Kidney tubule cell (primary cell): ENCODE results near the gene APPBP2.
"Not testable (repeated sequence)": the region's sequence is repeated elsewhere in the genome, so short reads cannot be mapped to it uniquely, and the experiment has no call there.

Source experiments
- DNase-seq: peaks from one replicate; pipeline ENCODE4 v3.0.0-alpha.2; 2018; ENCODE audit warnings: low spot score

APPBP2 gene

GRCh38 chr17:60493847-60494321 lies 32.2 kb downstream of the APPBP2 start:
- no peak for DNase-seq

GRCh38 chr17:60491771-60492170 lies 34.3 kb downstream of the APPBP2 start:
- no peak for DNase-seq

- not testable (repeated sequence) for DNase-seq
These were observed 35.4 kb downstream of the APPBP2 start for GRCh38 chr17:60490594-60490993.

GRCh38 chr17:60481604-60482003 lies 44.4 kb downstream of the APPBP2 start:
- DNase-seq, result no peak

GRCh38 chr17:60473788-60474187 lies 52.3 kb downstream of the APPBP2 start:
- DNase-seq, result no peak

GRCh38 chr17:60472449-60472848 lies 53.6 kb downstream of the APPBP2 start:
- no peak for DNase-seq

GRCh38 chr17:60471451-60471850 lies 54.6 kb downstream of the APPBP2 start:
- DNase-seq, result no peak

- DNase-seq, result no peak
These were observed 57.7 kb downstream of the APPBP2 start for GRCh38 chr17:60468371-60468770.

GRCh38 chr17:60464343-60464742 lies 61.7 kb downstream of the APPBP2 start:
- DNase-seq, result no peak

- DNase-seq, result no peak
These were observed 62.7 kb downstream of the APPBP2 start for GRCh38 chr17:60463157-60463835.

- no peak for DNase-seq
These were observed 64.5 kb downstream of the APPBP2 start for GRCh38 chr17:60461584-60461983.

GRCh38 chr17:60457148-60457547 lies 68.9 kb downstream of the APPBP2 start:
- no peak for DNase-seq

- no peak for DNase-seq
These were observed 70.7 kb downstream of the APPBP2 start for GRCh38 chr17:60455378-60455777.

- no peak for DNase-seq
These were observed 74.1 kb downstream of the APPBP2 start for GRCh38 chr17:60451965-60452364.

- DNase-seq, result no peak
These were observed 75.0 kb downstream of the APPBP2 start for GRCh38 chr17:60451071-60451470.

GRCh38 chr17:60447375-60447774 lies 78.7 kb downstream of the APPBP2 start:
- DNase-seq, result no peak

- DNase-seq, result no peak
These were observed 80.9 kb downstream of the APPBP2 start for GRCh38 chr17:60445144-60445543.

- no peak for DNase-seq
These were observed 82.3 kb downstream of the APPBP2 start for GRCh38 chr17:60443713-60444112.

GRCh38 chr17:60442271-60443173 lies 83.5 kb downstream of the APPBP2 start:
- peak; percentile 60 for DNase-seq

- no peak for DNase-seq
These were observed 86.5 kb downstream of the APPBP2 start for GRCh38 chr17:60439501-60439900.

GRCh38 chr17:60436676-60437075 lies 89.4 kb downstream of the APPBP2 start:
- DNase-seq, result no peak

- peak; percentile 81 for DNase-seq
These were observed 90.5 kb downstream of the APPBP2 start for GRCh38 chr17:60435244-60436167.
